Right lobe of liver (tissue), 4 donors: ENCODE results near the gene KMT2E.

Experiments
- POLR2A ChIP-seq: fragments of 450-650 bp; IDR thresholded peaks from one replicate; pipeline ENCODE4 v1.6.1; 2017; ENCODE audit warnings: antibody characterized with exemption, mild to moderate bottlenecking
- TF ChIP-seq, protein P1 (sequence below), 4 donors: fragments of 200-600 bp in 3 of 4; fragments of 450-650 bp in 1 of 4; IDR thresholded peaks; one replicate each; pipeline versions ENCODE4 v1.5.1 to v1.8.0; 2016 to 2022; ENCODE audit warnings: antibody characterized with exemption in 4 of 4, mild to moderate bottlenecking in 2 of 4
- donor health status: DM: no; HTN: no; CAD: no.
- donor health status: DM: no; HTN: no; CAD: no.
- donor health status: DM: no; HTN: yes; CAD: no.

DNA sequence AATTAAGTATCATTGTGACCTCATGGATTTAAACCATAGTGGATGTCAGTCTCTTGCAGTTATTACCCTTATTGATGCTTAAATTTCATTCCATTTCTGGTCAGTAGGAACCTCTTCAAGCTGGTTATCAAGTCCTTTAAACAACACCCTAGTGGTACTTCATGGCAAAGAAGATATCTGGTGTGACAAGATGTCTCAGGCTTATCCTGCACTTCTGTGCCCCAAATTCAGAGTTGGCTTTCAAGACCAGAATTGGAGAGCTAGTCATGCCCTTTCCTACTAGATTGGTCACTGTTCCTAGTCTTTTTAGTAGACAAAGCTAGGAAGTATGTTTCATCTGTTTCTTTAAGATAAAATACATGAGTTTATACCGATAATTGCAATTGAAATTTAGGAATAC lies 54.9 kb downstream of the KMT2E start:
- TF ChIP-seq, protein P1, sequence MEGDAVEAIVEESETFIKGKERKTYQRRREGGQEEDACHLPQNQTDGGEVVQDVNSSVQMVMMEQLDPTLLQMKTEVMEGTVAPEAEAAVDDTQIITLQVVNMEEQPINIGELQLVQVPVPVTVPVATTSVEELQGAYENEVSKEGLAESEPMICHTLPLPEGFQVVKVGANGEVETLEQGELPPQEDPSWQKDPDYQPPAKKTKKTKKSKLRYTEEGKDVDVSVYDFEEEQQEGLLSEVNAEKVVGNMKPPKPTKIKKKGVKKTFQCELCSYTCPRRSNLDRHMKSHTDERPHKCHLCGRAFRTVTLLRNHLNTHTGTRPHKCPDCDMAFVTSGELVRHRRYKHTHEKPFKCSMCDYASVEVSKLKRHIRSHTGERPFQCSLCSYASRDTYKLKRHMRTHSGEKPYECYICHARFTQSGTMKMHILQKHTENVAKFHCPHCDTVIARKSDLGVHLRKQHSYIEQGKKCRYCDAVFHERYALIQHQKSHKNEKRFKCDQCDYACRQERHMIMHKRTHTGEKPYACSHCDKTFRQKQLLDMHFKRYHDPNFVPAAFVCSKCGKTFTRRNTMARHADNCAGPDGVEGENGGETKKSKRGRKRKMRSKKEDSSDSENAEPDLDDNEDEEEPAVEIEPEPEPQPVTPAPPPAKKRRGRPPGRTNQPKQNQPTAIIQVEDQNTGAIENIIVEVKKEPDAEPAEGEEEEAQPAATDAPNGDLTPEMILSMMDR (IDR thresholded peaks at IDR 0.05): no peak
- no peak for TF ChIP-seq POLR2A
